ENCODE data around the gene MID1.

MID1 gene

DNA sequence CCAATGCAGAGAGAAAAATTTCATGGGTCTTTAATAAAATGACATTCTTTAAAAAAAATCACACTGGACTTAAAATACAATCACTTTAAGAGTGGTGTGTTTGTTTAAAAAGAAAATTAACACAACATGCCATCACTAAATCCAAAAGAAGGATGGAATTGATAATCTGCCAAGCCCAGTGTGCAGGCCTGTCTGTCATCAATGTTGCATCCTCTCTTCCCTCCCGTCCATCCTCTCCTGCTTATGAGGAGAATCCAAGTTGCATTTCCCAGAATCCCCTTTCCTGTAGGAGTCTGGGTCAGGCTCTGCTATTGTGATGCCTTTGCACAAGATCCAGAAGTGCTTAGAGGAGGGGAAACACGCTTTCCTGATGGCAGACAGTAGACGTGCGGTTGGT, 169.4 kb downstream of the MID1 start:
- no peak for TF ChIP-seq SPI1 (IDR thresholded peaks at IDR 0.05; ENCODE audit: low read depth, low read length)
- no peak for TF ChIP-seq TAF1 (IDR thresholded peaks at IDR 0.05; ENCODE audit: low read depth, low read length)
- TF ChIP-seq POLR2A (IDR thresholded peaks at IDR 0.05; ENCODE audit: low read depth, low read length) = no peak
- no peak for TF ChIP-seq PAX5 (IDR thresholded peaks at IDR 0.05; ENCODE audit: insufficient read depth, low read length, severe bottlenecking)
- no peak for TF ChIP-seq POU2F2 (IDR thresholded peaks at IDR 0.05; ENCODE audit: low read depth, low read length)
- TF ChIP-seq POLR2AphosphoS5 (IDR thresholded peaks at IDR 0.05; ENCODE audit: low read depth, low read length) = no peak
- no peak for DNase-seq (ENCODE audit: insufficient read length, low spot score)
- no peak for FAIRE-seq

DNA sequence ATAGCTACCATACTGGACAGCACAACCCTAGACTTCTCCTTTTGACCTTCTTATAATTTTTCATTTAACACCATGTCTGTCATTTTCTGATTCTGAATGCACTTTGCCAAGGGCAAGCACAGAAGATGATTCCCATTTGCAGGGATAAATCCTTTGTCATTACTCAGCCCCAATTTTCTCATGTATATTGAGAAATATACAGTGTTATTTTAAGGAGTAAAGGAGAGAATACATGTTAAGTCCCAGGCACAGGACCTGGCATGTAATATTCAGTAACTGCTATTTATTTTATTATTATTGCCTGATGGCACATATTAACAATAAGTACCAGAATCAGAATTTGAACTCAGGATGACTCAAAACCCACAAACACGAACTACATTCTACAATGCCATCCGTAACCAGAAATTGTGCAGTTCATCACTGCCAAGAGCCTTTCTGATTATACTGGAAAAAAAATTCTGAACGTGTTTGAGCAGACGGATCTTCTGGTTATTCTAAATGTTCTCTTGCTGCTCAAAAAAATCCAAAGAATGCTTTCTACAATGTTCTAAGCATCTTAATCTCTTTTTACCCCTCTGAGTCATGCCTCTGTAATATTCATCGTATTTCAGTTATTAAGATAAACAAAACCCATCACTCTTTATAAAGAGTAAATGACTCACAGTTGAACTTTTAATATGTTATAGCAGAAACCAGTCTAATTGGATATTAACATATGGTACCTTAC, 170.0 kb downstream of the MID1 start:
- FAIRE-seq (no peak), DNase-seq (ENCODE audit: insufficient read length, low spot score) (no peak)
- no peak for TF ChIP-seq POLR2AphosphoS5 (IDR thresholded peaks at IDR 0.05; ENCODE audit: low read depth, low read length)
- TF ChIP-seq POLR2A (IDR thresholded peaks at IDR 0.05; ENCODE audit: low read depth, low read length) = no peak
- TF ChIP-seq POU2F2 (IDR thresholded peaks at IDR 0.05; ENCODE audit: low read depth, low read length) = no peak
- TF ChIP-seq SPI1 (IDR thresholded peaks at IDR 0.05; ENCODE audit: low read depth, low read length) = no peak
- no peak for TF ChIP-seq PAX5 (IDR thresholded peaks at IDR 0.05; ENCODE audit: insufficient read depth, low read length, severe bottlenecking)
- TF ChIP-seq TAF1 (IDR thresholded peaks at IDR 0.05; ENCODE audit: low read depth, low read length) = no peak

DNA sequence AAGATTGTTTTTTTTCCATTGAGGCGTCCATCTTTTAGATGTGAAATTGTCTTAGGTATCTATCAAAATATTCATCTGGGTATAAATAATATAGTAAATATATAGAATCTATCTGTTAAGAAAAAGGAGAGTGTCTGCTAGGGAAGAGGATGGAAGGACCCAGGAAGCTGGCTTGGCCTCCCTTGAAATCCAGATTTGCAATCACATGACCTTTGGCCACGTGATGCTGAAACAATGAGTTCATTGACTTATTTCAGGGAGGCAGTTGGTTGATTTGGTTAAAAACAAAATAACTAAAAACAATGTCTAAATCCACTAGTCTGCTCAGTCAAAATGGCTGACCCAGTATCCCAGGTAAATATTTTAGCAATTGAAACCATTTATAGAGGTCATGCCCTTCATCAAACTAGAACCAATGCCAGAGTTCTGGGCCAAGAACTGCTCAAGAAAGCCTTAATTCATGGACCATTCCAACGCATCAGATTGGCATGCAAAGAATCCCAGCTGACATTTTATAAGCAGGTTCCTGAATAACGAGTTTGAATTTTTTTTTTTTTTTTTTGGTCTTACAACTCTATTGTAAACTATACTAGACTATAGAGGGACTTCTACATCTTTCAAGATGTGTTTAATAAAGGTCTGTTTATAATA, 172.7 kb downstream of the MID1 start:
- FAIRE-seq (no peak), DNase-seq (ENCODE audit: insufficient read length, low spot score) (no peak)
- TF ChIP-seq POU2F2 (IDR thresholded peaks at IDR 0.05; ENCODE audit: low read depth, low read length) (no peak), TAF1 (IDR thresholded peaks at IDR 0.05; ENCODE audit: low read depth, low read length) (no peak), SPI1 (IDR thresholded peaks at IDR 0.05; ENCODE audit: low read depth, low read length) (no peak), POLR2AphosphoS5 (IDR thresholded peaks at IDR 0.05; ENCODE audit: low read depth, low read length) (no peak)

DNA sequence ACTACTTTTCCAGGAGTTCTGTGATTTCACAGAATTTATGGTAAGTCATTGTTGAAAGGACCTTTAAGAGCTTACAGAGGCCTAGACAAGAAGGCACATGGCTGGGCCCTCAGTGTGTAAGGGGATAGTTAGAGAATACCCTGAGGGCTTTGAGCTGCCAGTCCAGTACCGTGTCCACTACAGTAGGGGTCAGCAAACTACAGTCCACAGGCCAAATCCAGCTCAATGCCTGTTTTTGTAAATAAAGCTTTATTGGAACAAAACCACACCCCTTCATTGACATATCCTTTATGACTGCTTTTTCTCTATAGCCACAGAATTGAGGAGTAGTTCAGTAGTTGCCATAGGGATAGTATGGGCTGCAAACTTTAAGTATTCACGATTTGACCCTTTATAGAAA, 176.2 kb downstream of the MID1 start:
- TF ChIP-seq PAX5 (IDR thresholded peaks at IDR 0.05; ENCODE audit: insufficient read depth, low read length, severe bottlenecking) = no peak
- TF ChIP-seq POLR2AphosphoS5 (IDR thresholded peaks at IDR 0.05; ENCODE audit: low read depth, low read length) = no peak
- no peak for TF ChIP-seq POU2F2 (IDR thresholded peaks at IDR 0.05; ENCODE audit: low read depth, low read length)
- no peak for TF ChIP-seq SPI1 (IDR thresholded peaks at IDR 0.05; ENCODE audit: low read depth, low read length)
- TF ChIP-seq POLR2A (IDR thresholded peaks at IDR 0.05; ENCODE audit: low read depth, low read length) = no peak
- TF ChIP-seq TAF1 (IDR thresholded peaks at IDR 0.05; ENCODE audit: low read depth, low read length) = no peak
- FAIRE-seq (no peak), DNase-seq (ENCODE audit: insufficient read length, low spot score) (no peak)

DNA sequence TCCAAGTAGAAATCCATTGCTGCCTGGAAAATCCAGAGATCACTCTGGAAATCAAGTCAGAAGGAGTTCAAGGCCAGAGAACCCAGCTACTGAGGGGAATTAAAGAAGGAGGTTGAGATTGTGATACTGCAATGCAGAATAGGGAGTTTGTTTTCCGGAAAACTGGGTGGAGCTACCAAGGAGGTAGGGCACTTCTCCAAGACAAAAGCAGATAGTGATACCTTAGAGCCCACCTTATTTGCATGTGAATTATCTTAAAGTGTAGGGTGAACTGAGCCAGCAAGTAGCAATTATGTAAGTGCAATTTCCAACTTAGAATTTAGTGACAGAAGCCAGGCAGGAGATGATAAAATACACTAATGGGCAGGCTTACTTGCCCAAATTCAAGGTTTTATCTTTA, 178.9 kb downstream of the MID1 start:
- TF ChIP-seq POLR2A (IDR thresholded peaks at IDR 0.05; ENCODE audit: low read depth, low read length) = no peak
- no peak for TF ChIP-seq SPI1 (IDR thresholded peaks at IDR 0.05; ENCODE audit: low read depth, low read length)
- TF ChIP-seq POLR2AphosphoS5 (IDR thresholded peaks at IDR 0.05; ENCODE audit: low read depth, low read length) = no peak
- DNase-seq (ENCODE audit: insufficient read length, low spot score) (no peak), FAIRE-seq (no peak)

DNA sequence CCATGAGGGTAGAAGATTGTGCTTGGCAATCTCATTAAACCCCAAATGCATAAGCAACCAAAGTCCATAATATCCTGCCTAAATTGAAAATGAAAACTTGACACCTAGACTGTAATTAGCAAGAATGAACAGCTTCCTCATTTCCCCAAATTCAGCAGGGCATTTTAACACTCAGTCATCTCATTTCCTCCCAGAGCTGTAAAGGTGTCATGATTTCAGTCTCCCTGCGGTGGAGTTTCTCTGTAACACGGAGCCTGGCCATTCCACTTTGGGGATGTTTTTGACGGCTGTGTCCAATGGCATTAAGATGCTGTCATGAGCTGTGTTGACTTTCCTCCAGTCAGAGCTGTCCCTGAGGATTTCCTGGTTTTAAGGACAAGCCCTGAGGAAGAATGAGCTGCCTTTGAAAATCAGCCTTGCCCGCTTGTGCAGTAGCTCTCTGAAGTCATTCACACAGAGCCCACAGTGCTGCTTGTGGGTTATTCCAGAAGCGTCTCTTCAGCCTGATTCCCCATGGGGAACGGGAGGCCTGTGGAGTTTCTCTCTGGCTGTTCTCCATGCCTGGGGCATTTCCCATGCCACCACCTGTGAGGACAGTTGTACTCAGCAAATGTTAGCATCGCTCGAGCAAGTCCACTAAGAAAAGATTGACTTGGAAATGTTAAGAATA, 187.0 kb downstream of the MID1 start:
- DNase-seq (ENCODE audit: insufficient read length, low spot score) (no peak), FAIRE-seq (no peak)
- TF ChIP-seq PAX5 (IDR thresholded peaks at IDR 0.05; ENCODE audit: insufficient read depth, low read length, severe bottlenecking) (no peak), SPI1 (IDR thresholded peaks at IDR 0.05; ENCODE audit: low read depth, low read length) (no peak), POLR2A (IDR thresholded peaks at IDR 0.05; ENCODE audit: low read depth, low read length) (no peak), POU2F2 (IDR thresholded peaks at IDR 0.05; ENCODE audit: low read depth, low read length) (no peak), TAF1 (IDR thresholded peaks at IDR 0.05; ENCODE audit: low read depth, low read length) (no peak), POLR2AphosphoS5 (IDR thresholded peaks at IDR 0.05; ENCODE audit: low read depth, low read length) (no peak)

DNA sequence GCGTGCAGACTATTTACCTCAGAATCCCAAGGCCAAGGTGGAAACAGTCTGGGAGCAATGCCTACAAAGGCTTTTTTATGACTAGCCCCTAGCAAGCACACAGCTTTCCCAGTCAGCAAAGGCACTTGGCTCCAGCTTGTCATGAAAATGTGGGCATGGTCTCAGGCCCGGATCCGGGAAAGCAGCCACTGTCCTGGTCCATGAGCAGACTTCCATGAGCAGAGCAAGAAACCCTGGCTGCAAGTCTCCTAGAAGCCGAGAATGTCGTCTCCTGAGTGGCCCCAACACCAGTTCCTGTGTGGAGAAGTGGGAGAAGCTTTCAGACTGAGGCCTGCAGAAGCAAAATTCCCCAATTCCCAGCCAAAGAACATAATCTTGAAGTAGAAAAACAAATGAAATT, 190.5 kb downstream of the MID1 start:
- TF ChIP-seq POU2F2 (IDR thresholded peaks at IDR 0.05; ENCODE audit: low read depth, low read length) (no peak), SPI1 (IDR thresholded peaks at IDR 0.05; ENCODE audit: low read depth, low read length) (no peak), PAX5 (IDR thresholded peaks at IDR 0.05; ENCODE audit: insufficient read depth, low read length, severe bottlenecking) (no peak)
- DNase-seq (ENCODE audit: insufficient read length, low spot score) (no peak), FAIRE-seq (no peak)

DNA sequence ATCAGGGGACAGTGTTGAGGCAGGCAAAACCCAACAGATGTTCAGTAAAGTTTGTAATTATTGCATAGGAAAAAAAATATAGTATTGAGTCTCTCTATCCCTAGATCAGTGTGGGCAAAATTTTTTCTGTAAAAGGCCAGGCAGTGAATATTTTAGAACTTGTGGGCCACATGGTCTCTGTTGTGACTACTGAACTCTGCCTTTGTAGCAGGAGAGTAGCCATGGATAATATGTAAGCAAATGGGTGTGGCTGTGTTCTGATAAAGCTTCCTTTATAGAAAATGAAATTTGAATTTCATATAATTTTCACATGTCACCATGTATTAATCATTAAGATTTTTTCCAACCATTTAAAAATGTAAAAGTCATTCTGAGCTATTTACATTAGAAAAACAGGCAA, 193.1 kb downstream of the MID1 start:
- TF ChIP-seq POLR2AphosphoS5 (IDR thresholded peaks at IDR 0.05; ENCODE audit: low read depth, low read length) (no peak), POU2F2 (IDR thresholded peaks at IDR 0.05; ENCODE audit: low read depth, low read length) (no peak), PAX5 (IDR thresholded peaks at IDR 0.05; ENCODE audit: insufficient read depth, low read length, severe bottlenecking) (no peak), SPI1 (IDR thresholded peaks at IDR 0.05; ENCODE audit: low read depth, low read length) (no peak), TAF1 (IDR thresholded peaks at IDR 0.05; ENCODE audit: low read depth, low read length) (no peak), POLR2A (IDR thresholded peaks at IDR 0.05; ENCODE audit: low read depth, low read length) (no peak)

DNA sequence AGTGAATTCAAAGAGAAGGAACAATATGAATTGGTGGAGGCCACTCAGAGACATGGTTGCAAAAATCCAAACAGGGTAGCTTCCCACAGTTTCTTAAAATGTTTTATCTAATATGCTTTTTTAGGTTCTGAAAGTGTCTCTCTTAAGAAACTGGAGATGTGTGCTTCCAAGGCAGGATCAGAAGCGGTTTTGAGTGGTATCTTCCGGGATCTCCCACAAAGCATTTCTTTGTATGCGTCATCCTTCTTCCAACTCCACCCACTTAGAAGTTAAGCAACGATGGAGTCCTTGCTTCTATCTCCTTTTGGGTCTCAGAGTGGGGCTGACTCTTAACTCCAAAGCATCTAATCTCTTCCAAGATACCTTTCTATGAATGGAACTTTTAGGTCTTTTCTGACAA, 196.7 kb downstream of the MID1 start:
- DNase-seq (ENCODE audit: insufficient read length, low spot score) (no peak), FAIRE-seq (no peak)
- TF ChIP-seq POLR2A (IDR thresholded peaks at IDR 0.05; ENCODE audit: low read depth, low read length) = no peak
- TF ChIP-seq POLR2AphosphoS5 (IDR thresholded peaks at IDR 0.05; ENCODE audit: low read depth, low read length) = no peak
- no peak for TF ChIP-seq TAF1 (IDR thresholded peaks at IDR 0.05; ENCODE audit: low read depth, low read length)
- no peak for TF ChIP-seq PAX5 (IDR thresholded peaks at IDR 0.05; ENCODE audit: insufficient read depth, low read length, severe bottlenecking)

More for the DNA sequence above, 193.1 kb downstream of the MID1 start:
- FAIRE-seq (no peak), DNase-seq (ENCODE audit: insufficient read length, low spot score) (no peak)
